ENCODE data around the gene FSD1. TPM values are rescaled to one million over a fixed set of nuclear protein-coding genes. Genes with fewer than 3 reads are reported as not detected.
A peak's percentile ranks its signal among the peaks of the same experiment; 100 is the strongest.

FSD1 gene
- total and polyA plus RNA-seq, 2 donors from 2014 or later: 0.85 to 1.1 TPM

DNA sequence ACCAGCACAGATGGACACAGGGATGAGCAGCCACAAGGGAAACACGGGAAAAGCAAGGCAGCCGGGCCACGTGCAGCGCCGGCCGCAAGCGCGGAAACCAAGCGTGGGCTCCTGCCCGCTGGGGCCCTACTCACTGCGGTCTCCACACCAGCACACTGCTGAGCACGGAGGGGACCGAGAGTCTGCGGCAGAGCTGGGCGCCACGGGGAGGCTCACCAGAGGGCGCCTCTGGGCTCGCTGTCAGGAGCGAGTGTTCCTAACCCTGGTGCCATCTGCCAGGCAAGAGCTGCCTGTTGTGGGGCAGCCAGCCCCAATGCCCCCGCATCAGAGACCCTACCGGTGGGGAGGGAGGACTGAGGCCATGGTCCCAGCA is 65.5 kb downstream of the FSD1 start:
- no peak for FAIRE-seq
- H3K4me1 ChIP-seq (ENCODE audit: control insufficient read depth in 2 of 3, insufficient read depth in 2 of 3, low read depth in 1 of 3, low read length in 3 of 3): peaks cover 0 to 48% (median 42%) of the 10 kb centered on the region in 3 donors
- TF ChIP-seq, protein P1, sequence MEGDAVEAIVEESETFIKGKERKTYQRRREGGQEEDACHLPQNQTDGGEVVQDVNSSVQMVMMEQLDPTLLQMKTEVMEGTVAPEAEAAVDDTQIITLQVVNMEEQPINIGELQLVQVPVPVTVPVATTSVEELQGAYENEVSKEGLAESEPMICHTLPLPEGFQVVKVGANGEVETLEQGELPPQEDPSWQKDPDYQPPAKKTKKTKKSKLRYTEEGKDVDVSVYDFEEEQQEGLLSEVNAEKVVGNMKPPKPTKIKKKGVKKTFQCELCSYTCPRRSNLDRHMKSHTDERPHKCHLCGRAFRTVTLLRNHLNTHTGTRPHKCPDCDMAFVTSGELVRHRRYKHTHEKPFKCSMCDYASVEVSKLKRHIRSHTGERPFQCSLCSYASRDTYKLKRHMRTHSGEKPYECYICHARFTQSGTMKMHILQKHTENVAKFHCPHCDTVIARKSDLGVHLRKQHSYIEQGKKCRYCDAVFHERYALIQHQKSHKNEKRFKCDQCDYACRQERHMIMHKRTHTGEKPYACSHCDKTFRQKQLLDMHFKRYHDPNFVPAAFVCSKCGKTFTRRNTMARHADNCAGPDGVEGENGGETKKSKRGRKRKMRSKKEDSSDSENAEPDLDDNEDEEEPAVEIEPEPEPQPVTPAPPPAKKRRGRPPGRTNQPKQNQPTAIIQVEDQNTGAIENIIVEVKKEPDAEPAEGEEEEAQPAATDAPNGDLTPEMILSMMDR (IDR thresholded peaks at IDR 0.05; ENCODE audit: borderline replicate concordance, extremely low read depth, insufficient read depth): peak; percentile 37
- DNase-seq: peak in 1 of 5 donors; percentile 84
- H3K4me3 ChIP-seq (ENCODE audit: low read length in 3 of 3): no peak overlapping the region
- no peaks in the 10 kb centered on the region for H3K9me3 ChIP-seq (ENCODE audit: control insufficient read depth in 2 of 3, insufficient read depth in 1 of 3, low read length in 3 of 3)
- no peak overlapping the region for H3K9ac ChIP-seq (ENCODE audit: low read length in 3 of 3)
- H3K27ac ChIP-seq (ENCODE audit: low read depth in 2 of 2, low read length in 2 of 2): peak overlapping the region; percentile 74 to 77
- peaks cover 0 to 10% (median 3%) of the 10 kb centered on the region in 3 donors for H3K36me3 ChIP-seq (ENCODE audit: control insufficient read depth in 2 of 3, insufficient read depth in 3 of 3, low read length in 3 of 3)
- no peaks in the 10 kb centered on the region for H3K27me3 ChIP-seq (ENCODE audit: control insufficient read depth, insufficient read depth, low read length)
- intact Hi-C loops (cut with DNase I): no loop called here

DNA sequence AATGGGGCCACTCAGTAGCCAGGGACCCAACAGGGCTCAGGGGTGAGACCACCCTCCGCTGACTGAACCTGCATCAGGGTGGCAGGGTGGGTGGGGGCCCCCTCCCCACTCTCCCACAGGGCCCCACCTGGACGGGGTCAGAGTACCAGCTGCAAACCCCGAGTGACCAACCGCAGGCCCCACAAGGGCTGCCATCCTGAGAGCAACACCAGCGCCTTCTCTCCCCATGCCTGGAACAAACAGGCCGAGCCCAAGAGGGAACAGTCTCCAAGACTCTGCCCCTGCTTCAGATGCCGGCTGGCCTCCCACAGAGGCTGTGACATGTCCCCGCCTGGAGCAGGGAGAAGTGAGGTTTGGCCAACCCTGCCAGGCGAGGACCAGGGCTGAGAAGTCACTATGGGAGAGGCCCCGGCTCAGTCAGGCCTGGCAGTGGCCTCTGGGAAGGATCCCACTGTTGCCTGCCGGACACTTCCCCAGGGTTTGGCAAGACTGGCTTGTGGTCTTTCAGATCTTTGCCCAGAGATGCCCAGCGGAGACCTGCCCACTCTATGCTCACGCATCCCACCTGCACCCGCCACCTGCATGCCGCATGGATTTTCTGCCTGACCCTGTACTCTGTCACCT is 66.1 kb downstream of the FSD1 start:
- H3K4me3 ChIP-seq (ENCODE audit: low read length in 3 of 3): no peak overlapping the region
- peaks cover 0 to 5% (median 3%) of the 10 kb centered on the region in 3 donors for H3K36me3 ChIP-seq (ENCODE audit: control insufficient read depth in 2 of 3, insufficient read depth in 3 of 3, low read length in 3 of 3)
- TF ChIP-seq, protein P1 (IDR thresholded peaks at IDR 0.05; ENCODE audit: borderline replicate concordance, extremely low read depth, insufficient read depth): no peak
- H3K9me3 ChIP-seq (ENCODE audit: control insufficient read depth in 2 of 3, insufficient read depth in 1 of 3, low read length in 3 of 3): no peaks in the 10 kb centered on the region
- FAIRE-seq: no peak
- H3K9ac ChIP-seq (ENCODE audit: low read length in 3 of 3): no peak overlapping the region
- intact Hi-C loops (cut with DNase I): no loop called here
- no peak overlapping the region for H3K27ac ChIP-seq (ENCODE audit: low read depth in 2 of 2, low read length in 2 of 2)
- no peaks in the 10 kb centered on the region for H3K27me3 ChIP-seq (ENCODE audit: control insufficient read depth, insufficient read depth, low read length)
- H3K4me1 ChIP-seq (ENCODE audit: control insufficient read depth in 2 of 3, insufficient read depth in 2 of 3, low read depth in 1 of 3, low read length in 3 of 3): peaks cover 0 to 54% (median 47%) of the 10 kb centered on the region in 3 donors
- peak in 2 of 5 donors; percentile 50 to 73 for DNase-seq

DNA sequence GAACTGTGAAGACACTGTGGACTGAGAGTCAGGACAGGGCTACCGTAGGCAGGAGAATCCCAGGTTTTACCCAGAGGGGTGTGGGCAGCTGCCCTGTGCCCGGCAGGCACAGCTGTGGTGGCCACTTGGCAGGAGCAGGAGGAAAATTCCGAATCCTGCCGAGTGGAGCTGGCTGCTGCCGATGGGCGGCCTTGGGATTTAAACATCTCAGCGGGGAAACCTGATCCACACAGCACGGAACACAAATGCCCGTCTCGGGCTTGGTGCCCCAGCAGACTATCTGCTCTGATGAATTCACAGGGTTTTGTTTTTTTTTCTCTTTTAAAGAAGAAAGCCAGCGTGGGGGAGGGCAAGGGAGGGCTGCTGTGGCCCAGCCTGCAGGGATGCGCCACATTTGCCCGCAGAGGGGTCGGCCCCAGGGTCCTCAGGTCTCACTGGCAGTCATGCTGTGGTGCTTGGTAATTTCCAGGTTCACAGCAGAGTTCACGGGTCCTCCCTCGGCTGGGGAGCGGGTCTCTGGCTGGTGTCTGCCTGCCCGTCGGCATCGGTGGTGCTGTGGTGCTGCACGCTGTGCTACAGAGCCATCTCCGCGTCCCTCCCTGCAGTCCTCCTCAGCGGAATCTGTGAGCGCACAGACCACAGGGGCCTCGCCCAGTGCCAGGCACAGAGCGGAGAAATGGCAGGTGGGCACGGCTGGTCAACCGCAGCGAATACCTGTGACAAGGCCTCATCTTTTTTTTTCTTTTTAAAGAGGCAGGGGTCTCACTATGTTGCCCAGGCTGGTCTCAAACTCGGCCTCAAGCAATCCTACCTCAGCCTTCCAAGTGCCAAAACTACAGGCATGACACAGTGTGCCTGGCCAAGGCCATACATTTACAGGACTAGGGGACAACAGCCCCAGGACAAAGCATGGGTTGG is 67.1 kb downstream of the FSD1 start:
- Histone ChIP-seq H3K27ac (ENCODE audit: low read depth in 2 of 2, low read length in 2 of 2) (no peak overlapping the region), H3K4me3 (ENCODE audit: low read length in 3 of 3) (no peak overlapping the region), H3K9ac (ENCODE audit: low read length in 3 of 3) (no peak overlapping the region), H3K36me3 (ENCODE audit: control insufficient read depth in 2 of 3, insufficient read depth in 3 of 3, low read length in 3 of 3) (peaks cover 0 to 2% (median 0%) of the 10 kb centered on the region in 3 donors), H3K9me3 (ENCODE audit: control insufficient read depth in 2 of 3, insufficient read depth in 1 of 3, low read length in 3 of 3) (no peaks in the 10 kb centered on the region), H3K27me3 (ENCODE audit: control insufficient read depth, insufficient read depth, low read length) (no peaks in the 10 kb centered on the region), H3K4me1 (ENCODE audit: control insufficient read depth in 2 of 3, insufficient read depth in 2 of 3, low read depth in 1 of 3, low read length in 3 of 3) (peaks cover 0 to 64% (median 56%) of the 10 kb centered on the region in 3 donors)
- DNase-seq (peak; percentile 72 to 84 (median 75)), FAIRE-seq (no peak)
- intact Hi-C loops (cut with DNase I): no loop called here
- TF ChIP-seq, protein P1 (IDR thresholded peaks at IDR 0.05; ENCODE audit: borderline replicate concordance, extremely low read depth, insufficient read depth): no peak
